ENCODE measurements around the gene CCL24. TPM values are rescaled to one million over a fixed set of nuclear protein-coding genes. Genes with fewer than 3 reads are reported as not detected.
"Not testable (repeated sequence)": the region's sequence is repeated elsewhere in the genome, so short reads cannot be mapped to it uniquely, and the experiment has no call there.

CCL24 gene
- total RNA-seq, 1 donor from 2014 or later, result not detected

DNA sequence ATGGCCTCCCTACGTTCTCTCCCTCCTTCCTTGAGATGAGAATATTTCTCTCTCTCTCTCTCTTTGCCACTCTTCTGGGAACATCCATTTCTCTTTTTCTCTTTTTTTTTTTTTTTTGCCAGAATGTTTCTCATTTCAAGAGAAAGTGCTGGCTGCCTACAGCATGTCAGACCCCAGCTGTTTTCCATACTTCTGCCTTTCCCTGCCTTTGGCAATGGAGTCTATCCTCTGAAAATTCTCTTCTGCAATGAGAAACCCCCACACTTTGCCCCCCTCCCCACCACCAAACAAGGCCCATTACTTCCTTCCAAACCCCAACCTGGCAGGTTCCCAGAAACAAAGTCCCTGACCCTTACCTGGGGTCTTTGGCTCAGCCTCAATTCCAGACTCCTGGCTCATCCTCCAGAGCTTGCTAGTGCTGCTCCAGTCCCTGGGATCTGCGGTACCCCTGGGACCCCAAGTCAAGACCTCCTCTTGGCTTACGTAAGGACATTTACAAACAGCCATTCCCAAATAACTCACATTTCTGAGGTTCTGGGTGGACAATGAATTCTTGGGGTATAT is 24.2 kb downstream of the CCL24 start:
- no peak for TF ChIP-seq EZH2 (IDR thresholded peaks at IDR 0.05; ENCODE audit: insufficient read depth, low read length)
- TF ChIP-seq CTCF (IDR thresholded peaks at IDR 0.05; ENCODE audit: insufficient read depth, low read depth, low read length), result no peak
- Mint-ChIP-seq H3K36me3 (ENCODE audit: low read depth, unreplicated experiment) (no peaks in the 10 kb centered on the region), H3K27ac (ENCODE audit: unreplicated experiment) (no peak overlapping the region), H3K27me3 (ENCODE audit: low read depth, unreplicated experiment) (peaks cover 2% of the 10 kb centered on the region), H3K4me1 (ENCODE audit: low read depth, unreplicated experiment) (peaks cover 3% of the 10 kb centered on the region), H3K4me3 (ENCODE audit: unreplicated experiment) (no peak overlapping the region), H3K9me3 (ENCODE audit: unreplicated experiment) (no peaks in the 10 kb centered on the region)
- Histone ChIP-seq H4K20me1 (ENCODE audit: insufficient read depth, low read length) (no peaks in the 10 kb centered on the region), H3K27me3 (ENCODE audit: insufficient read depth, low read length) (peaks cover under 1% of the 10 kb centered on the region), H3K36me3 (ENCODE audit: insufficient read depth, low read length) (no peaks in the 10 kb centered on the region), H3K9ac (ENCODE audit: low read length) (no peak overlapping the region), H3K4me2 (ENCODE audit: low read length) (no peak overlapping the region), H3K4me1 (ENCODE audit: insufficient read depth, low read length) (peaks cover 7% of the 10 kb centered on the region), H3K27ac (ENCODE audit: low read depth, low read length) (no peak overlapping the region), H2AFZ (ENCODE audit: low read depth, low read length) (no peak overlapping the region), H3K9me3 (ENCODE audit: insufficient read depth, low read depth, low read length) (no peaks in the 10 kb centered on the region), H3K79me2 (ENCODE audit: insufficient read depth, low read length) (no peaks in the 10 kb centered on the region), H3K4me3 (ENCODE audit: insufficient read depth, low read depth, low read length) (no peak overlapping the region)
- DNase-seq (ENCODE audit: low read depth) (no peak), FAIRE-seq (no peak)

- not testable (repeated sequence) for H2AFZ ChIP-seq (ENCODE audit: low read depth, low read length); H3K9ac ChIP-seq (ENCODE audit: low read length); H3K36me3 ChIP-seq (ENCODE audit: insufficient read depth, low read length); H4K20me1 ChIP-seq (ENCODE audit: insufficient read depth, low read length); FAIRE-seq; H3K27ac Mint-ChIP-seq (ENCODE audit: unreplicated experiment); H3K27me3 ChIP-seq (ENCODE audit: insufficient read depth, low read length); H3K36me3 Mint-ChIP-seq (ENCODE audit: low read depth, unreplicated experiment); H3K9me3 ChIP-seq (ENCODE audit: insufficient read depth, low read depth, low read length); H3K27ac ChIP-seq (ENCODE audit: low read depth, low read length); DNase-seq (ENCODE audit: low read depth); H3K9me3 Mint-ChIP-seq (ENCODE audit: unreplicated experiment); H3K79me2 ChIP-seq (ENCODE audit: insufficient read depth, low read length); H3K4me2 ChIP-seq (ENCODE audit: low read length); H3K4me3 Mint-ChIP-seq (ENCODE audit: unreplicated experiment); H3K4me1 Mint-ChIP-seq (ENCODE audit: low read depth, unreplicated experiment); H3K4me1 ChIP-seq (ENCODE audit: insufficient read depth, low read length); H3K27me3 Mint-ChIP-seq (ENCODE audit: low read depth, unreplicated experiment); H3K4me3 ChIP-seq (ENCODE audit: insufficient read depth, low read depth, low read length)
These were observed 25.3 kb downstream of the CCL24 start for GRCh38 chr7:75788154-75788847.

DNA sequence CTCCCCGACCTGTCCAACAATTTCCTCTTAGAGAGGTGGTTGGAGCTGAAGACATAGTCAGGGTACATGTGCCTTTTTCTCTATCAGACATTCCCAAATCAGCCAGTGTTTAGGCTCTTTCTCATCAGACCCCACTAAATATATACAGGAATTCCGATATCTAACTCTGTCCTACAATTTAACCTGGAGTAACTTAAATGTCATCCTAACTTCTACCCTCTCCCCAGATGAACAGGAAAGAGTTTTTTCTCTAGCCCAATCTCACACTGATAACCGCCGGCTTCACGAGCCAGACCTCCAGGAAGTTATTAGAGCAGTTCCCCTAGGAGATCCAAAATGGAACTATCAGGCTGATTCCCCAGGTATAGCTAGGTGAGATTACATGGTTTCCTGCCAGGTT is 30.5 kb downstream of the CCL24 start:
- not testable (repeated sequence) for H3K9ac ChIP-seq (ENCODE audit: low read length); H3K27ac Mint-ChIP-seq (ENCODE audit: unreplicated experiment); H3K36me3 Mint-ChIP-seq (ENCODE audit: low read depth, unreplicated experiment); H3K27me3 ChIP-seq (ENCODE audit: insufficient read depth, low read length); H3K27ac ChIP-seq (ENCODE audit: low read depth, low read length); H3K4me2 ChIP-seq (ENCODE audit: low read length); H3K4me1 ChIP-seq (ENCODE audit: insufficient read depth, low read length); H3K36me3 ChIP-seq (ENCODE audit: insufficient read depth, low read length); H2AFZ ChIP-seq (ENCODE audit: low read depth, low read length); DNase-seq (ENCODE audit: low read depth); H3K4me3 ChIP-seq (ENCODE audit: insufficient read depth, low read depth, low read length); H3K9me3 Mint-ChIP-seq (ENCODE audit: unreplicated experiment); H3K4me1 Mint-ChIP-seq (ENCODE audit: low read depth, unreplicated experiment); H4K20me1 ChIP-seq (ENCODE audit: insufficient read depth, low read length); H3K4me3 Mint-ChIP-seq (ENCODE audit: unreplicated experiment); H3K79me2 ChIP-seq (ENCODE audit: insufficient read depth, low read length); FAIRE-seq; H3K9me3 ChIP-seq (ENCODE audit: insufficient read depth, low read depth, low read length)
- peaks cover 29% of the 10 kb centered on the region for H3K27me3 Mint-ChIP-seq (ENCODE audit: low read depth, unreplicated experiment)

- H3K27ac Mint-ChIP-seq (ENCODE audit: unreplicated experiment); H3K36me3 ChIP-seq (ENCODE audit: insufficient read depth, low read length); H3K27ac ChIP-seq (ENCODE audit: low read depth, low read length); H3K4me3 Mint-ChIP-seq (ENCODE audit: unreplicated experiment); H3K27me3 ChIP-seq (ENCODE audit: insufficient read depth, low read length); H3K4me3 ChIP-seq (ENCODE audit: insufficient read depth, low read depth, low read length); DNase-seq (ENCODE audit: low read depth); H3K9me3 Mint-ChIP-seq (ENCODE audit: unreplicated experiment); H3K4me1 ChIP-seq (ENCODE audit: insufficient read depth, low read length); H3K36me3 Mint-ChIP-seq (ENCODE audit: low read depth, unreplicated experiment); H3K4me2 ChIP-seq (ENCODE audit: low read length); H3K9ac ChIP-seq (ENCODE audit: low read length); H2AFZ ChIP-seq (ENCODE audit: low read depth, low read length); H3K4me1 Mint-ChIP-seq (ENCODE audit: low read depth, unreplicated experiment); FAIRE-seq; H4K20me1 ChIP-seq (ENCODE audit: insufficient read depth, low read length); H3K9me3 ChIP-seq (ENCODE audit: insufficient read depth, low read depth, low read length); H3K79me2 ChIP-seq (ENCODE audit: insufficient read depth, low read length): not testable (repeated sequence)
- peaks cover 29% of the 10 kb centered on the region for H3K27me3 Mint-ChIP-seq (ENCODE audit: low read depth, unreplicated experiment)
These were observed 32.8 kb downstream of the CCL24 start for GRCh38 chr7:75780647-75781273.

- H3K9me3 ChIP-seq (ENCODE audit: insufficient read depth, low read depth, low read length); H2AFZ ChIP-seq (ENCODE audit: low read depth, low read length); H3K9me3 Mint-ChIP-seq (ENCODE audit: unreplicated experiment); H3K4me3 ChIP-seq (ENCODE audit: insufficient read depth, low read depth, low read length); H4K20me1 ChIP-seq (ENCODE audit: insufficient read depth, low read length); H3K9ac ChIP-seq (ENCODE audit: low read length); H3K79me2 ChIP-seq (ENCODE audit: insufficient read depth, low read length); FAIRE-seq; H3K36me3 ChIP-seq (ENCODE audit: insufficient read depth, low read length); H3K4me1 ChIP-seq (ENCODE audit: insufficient read depth, low read length); H3K36me3 Mint-ChIP-seq (ENCODE audit: low read depth, unreplicated experiment); H3K27ac Mint-ChIP-seq (ENCODE audit: unreplicated experiment); H3K27ac ChIP-seq (ENCODE audit: low read depth, low read length); H3K4me1 Mint-ChIP-seq (ENCODE audit: low read depth, unreplicated experiment); H3K27me3 ChIP-seq (ENCODE audit: insufficient read depth, low read length): not testable (repeated sequence)
- H3K27me3 Mint-ChIP-seq (ENCODE audit: low read depth, unreplicated experiment), result peaks cover 32% of the 10 kb centered on the region
- peak overlapping the region; percentile 58 for H3K4me2 ChIP-seq (ENCODE audit: low read length)
- DNase-seq (ENCODE audit: low read depth), result peak; percentile 66
- H3K4me3 Mint-ChIP-seq (ENCODE audit: unreplicated experiment), result peak overlapping the region; percentile 35
These were observed 34.1 kb downstream of the CCL24 start for GRCh38 chr7:75779516-75779915.

All from astrocyte (in vitro differentiated cells and primary cell).